Neuronal stem cell (in vitro differentiated cells): ENCODE measurements around the gene IDE.
A peak's percentile ranks its signal among the peaks of the same experiment; 100 is the strongest.

Source experiments
- DNase-seq: peaks from one replicate; pipeline ENCODE4 v3.0.0-alpha.2; 2013; ENCODE audit warnings: low spot score
- H2AFZ ChIP-seq: one replicate; pipeline ENCODE4 v1.6.1; 2013; ENCODE audit warnings: mild to moderate bottlenecking, low read length, inconsistent platforms
- H2AK5ac ChIP-seq: 2 replicates; pipeline ENCODE4 v1.6.1; 2013; ENCODE audit warnings: low read depth, mild to moderate bottlenecking, inconsistent platforms, low read length, moderate library complexity, mixed read lengths
- H2BK120ac ChIP-seq: 2 replicates; pipeline ENCODE4 v1.6.1; 2013; ENCODE audit warnings: low read depth, mild to moderate bottlenecking, inconsistent platforms, low read length, moderate library complexity, mixed read lengths
- H2BK12ac ChIP-seq: one replicate; pipeline ENCODE4 v1.6.1; 2013; ENCODE audit warnings: low read length, inconsistent platforms
- H2BK15ac ChIP-seq: 2 replicates; pipeline ENCODE4 v1.6.1; 2013; ENCODE audit warnings: mild to moderate bottlenecking, low read length, inconsistent platforms, mixed read lengths
- H2BK5ac ChIP-seq: one replicate; pipeline ENCODE4 v1.6.1; 2013; ENCODE audit warnings: inconsistent platforms, mild to moderate bottlenecking, low read length, moderate library complexity
- H3K14ac ChIP-seq: one replicate; pipeline ENCODE4 v1.6.1; 2013; ENCODE audit warnings: low read length, inconsistent platforms
- H3K18ac ChIP-seq: 2 replicates; pipeline ENCODE4 v1.6.1; 2013; ENCODE audit warnings: low read length, inconsistent platforms
- H3K23ac ChIP-seq: 2 replicates; pipeline ENCODE4 v1.6.1; 2013; ENCODE audit warnings: low read depth, mild to moderate bottlenecking, mixed read lengths, low read length, inconsistent platforms; ENCODE audit not compliant: poor library complexity
- H3K27ac ChIP-seq: replicated peaks from 3 replicates; pipeline ENCODE4 v1.5.1; 2013; ENCODE audit warnings: low read length, inconsistent platforms
- H3K27me3 ChIP-seq, 3 experiments: 2 replicates each; pipeline ENCODE4 v1.6.1; 2013; ENCODE audit warnings: low read length in 3 of 3, mild to moderate bottlenecking in 2 of 3, inconsistent platforms in 1 of 3, low read depth in 1 of 3, mixed read lengths in 1 of 3, moderate library complexity in 1 of 3; ENCODE audit not compliant: control insufficient read depth in 3 of 3, insufficient read depth in 3 of 3
- H3K36me3 ChIP-seq, 2 donors: replicated peaks in 1 of 2; 2 replicates each; pipeline ENCODE4 v1.6.1; 2013; ENCODE audit warnings: low read length in 2 of 2; ENCODE audit not compliant: control insufficient read depth in 2 of 2, insufficient read depth in 2 of 2
- H3K4ac ChIP-seq: 2 replicates; pipeline ENCODE4 v1.6.1; 2013; ENCODE audit warnings: inconsistent platforms, mild to moderate bottlenecking, low read length, moderate library complexity
- H3K4me1 ChIP-seq, 2 donors: 1 replicate in 1 of 2; 2 replicates in 1 of 2; pipeline ENCODE4 v1.6.1; 2013; ENCODE audit warnings: low read length in 2 of 2, low read depth in 1 of 2; ENCODE audit not compliant: control insufficient read depth in 2 of 2, insufficient read depth in 1 of 2
- H3K4me2 ChIP-seq: one replicate; pipeline ENCODE4 v1.6.1; 2013; ENCODE audit warnings: mild to moderate bottlenecking, low read length, inconsistent platforms; ENCODE audit not compliant: insufficient read depth, poor library complexity, severe bottlenecking
- H3K4me3 ChIP-seq, 2 donors: 2 replicates each; pipeline ENCODE4 v1.5.1; 2013; ENCODE audit warnings: low read length in 2 of 2, mild to moderate bottlenecking in 2 of 2, inconsistent platforms in 1 of 2, moderate library complexity in 1 of 2
- H3K79me1 ChIP-seq: one replicate; pipeline ENCODE4 v1.6.1; 2013; ENCODE audit warnings: low read depth, mild to moderate bottlenecking, inconsistent platforms, low read length, moderate library complexity
- H3K9ac ChIP-seq: one replicate; pipeline ENCODE4 v1.6.1; 2013; ENCODE audit warnings: mild to moderate bottlenecking, low read depth, low read length, inconsistent platforms; ENCODE audit not compliant: poor library complexity
- H3K9me3 ChIP-seq, 2 donors: replicated peaks in 1 of 2; 2 replicates each; pipeline versions ENCODE3 to v1.6.1; 2013; ENCODE audit warnings: low read length in 2 of 2, mild to moderate bottlenecking in 2 of 2, inconsistent platforms in 1 of 2, low read depth in 1 of 2, mixed read lengths in 1 of 2, moderate library complexity in 1 of 2; ENCODE audit not compliant: control insufficient read depth in 2 of 2, insufficient read depth in 1 of 2
- H4K8ac ChIP-seq: one replicate; pipeline ENCODE4 v1.6.1; 2013; ENCODE audit warnings: low read depth, mild to moderate bottlenecking, inconsistent platforms, low read length, moderate library complexity
- H4K91ac ChIP-seq: one replicate; pipeline ENCODE4 v1.6.1; 2013; ENCODE audit warnings: low read length, low read depth, mild to moderate bottlenecking, inconsistent platforms; ENCODE audit not compliant: poor library complexity
- WGBS, 2 donors: extraction: QIAGEN DNeasy Blood & Tissue Kit; methylation state at CpG; one replicate each; pipeline ENCODE4 v1.1.7; 2013; ENCODE audit warnings: missing lambda C conversion rate in 2 of 2, mixed read lengths in 1 of 2; ENCODE audit not compliant: insufficient read length in 2 of 2, insufficient replicate concordance in 1 of 2; ENCODE audit errors: extremely low coverage in 2 of 2; 5-methylcytosine and 5-hydroxymethylcytosine counted together

The IDE gene

GRCh38 chr10:92410501-92410900 is 163.4 kb downstream of the IDE start:
- no peak for DNase-seq
- Histone ChIP-seq H4K8ac (no peak overlapping the region), H3K4me2 (no peak overlapping the region), H3K18ac (no peak overlapping the region), H4K91ac (no peak overlapping the region), H2AFZ (no peak overlapping the region), H3K23ac (no peak overlapping the region), H2BK5ac (no peak overlapping the region), H3K14ac (no peak overlapping the region), H3K4ac (no peak overlapping the region), H3K9me3 (no peaks in the 10 kb centered on the region), H3K4me3 (no peak overlapping the region), H3K9ac (no peak overlapping the region), H3K27me3 (no peaks in the 10 kb centered on the region), H3K79me1 (no peaks in the 10 kb centered on the region), H3K36me3 (no peaks in the 10 kb centered on the region), H2AK5ac (no peak overlapping the region), H3K4me1 (peaks cover 0 to 2% of the 10 kb centered on the region in 2 donors), H2BK120ac (no peak overlapping the region), H2BK15ac (no peak overlapping the region), H3K27ac (no peak overlapping the region), H2BK12ac (no peak overlapping the region)
- WGBS, 2 donors, result no CpG with 5 or more reads among the region's 2 CpGs

- no peaks in the 10 kb centered on the region for H3K27me3 ChIP-seq
- no peak overlapping the region for H2AFZ ChIP-seq
- H4K8ac ChIP-seq, result no peak overlapping the region
- no peaks in the 10 kb centered on the region for H3K36me3 ChIP-seq
- H2BK5ac ChIP-seq, result no peak overlapping the region
- H3K9me3 ChIP-seq, result no peaks in the 10 kb centered on the region
- H4K91ac ChIP-seq, result no peak overlapping the region
- no peak overlapping the region for H3K14ac ChIP-seq
- no peak overlapping the region for H2AK5ac ChIP-seq
- H3K4me1 ChIP-seq, result peaks cover 0 to 5% of the 10 kb centered on the region in 2 donors
- H3K4ac ChIP-seq, result no peak overlapping the region
- no CpG with 5 or more reads among the region's 3 CpGs for WGBS, 2 donors
- no peak overlapping the region for H2BK120ac ChIP-seq
- H3K18ac ChIP-seq, result no peak overlapping the region
- no peak overlapping the region for H2BK12ac ChIP-seq
- H2BK15ac ChIP-seq, result no peak overlapping the region
- H3K27ac ChIP-seq, result no peak overlapping the region
- H3K4me3 ChIP-seq, result no peak overlapping the region
- no peak for DNase-seq
- H3K9ac ChIP-seq, result no peak overlapping the region
- no peaks in the 10 kb centered on the region for H3K79me1 ChIP-seq
- no peak overlapping the region for H3K4me2 ChIP-seq
- H3K23ac ChIP-seq, result no peak overlapping the region
These were observed 165.9 kb downstream of the IDE start for GRCh38 chr10:92408017-92408361.

- Histone ChIP-seq H4K91ac (no peak overlapping the region), H3K9me3 (no peaks in the 10 kb centered on the region), H4K8ac (no peak overlapping the region), H3K4me2 (no peak overlapping the region), H3K27ac (no peak overlapping the region), H3K4me3 (no peak overlapping the region), H2BK12ac (no peak overlapping the region), H2BK120ac (no peak overlapping the region), H3K79me1 (no peaks in the 10 kb centered on the region), H2BK15ac (no peak overlapping the region), H3K4me1 (peaks cover 0 to 5% of the 10 kb centered on the region in 2 donors), H3K9ac (no peak overlapping the region), H3K4ac (no peak overlapping the region), H2BK5ac (no peak overlapping the region), H2AK5ac (no peak overlapping the region), H3K23ac (no peak overlapping the region), H3K14ac (no peak overlapping the region), H3K27me3 (no peaks in the 10 kb centered on the region), H3K36me3 (no peaks in the 10 kb centered on the region), H2AFZ (no peak overlapping the region), H3K18ac (no peak overlapping the region)
- DNase-seq, result no peak
- no CpG with 5 or more reads among the region's 9 CpGs for WGBS, 2 donors
These were observed 166.4 kb downstream of the IDE start for GRCh38 chr10:92407305-92408016.

GRCh38 chr10:92405419-92405924 is 168.4 kb downstream of the IDE start:
- Histone ChIP-seq H2AK5ac (peak overlapping the region; percentile 18), H3K4ac (no peak overlapping the region), H2BK15ac (peak overlapping the region; percentile 7), H3K9ac (no peak overlapping the region), H3K79me1 (no peaks in the 10 kb centered on the region), H3K27me3 (no peaks in the 10 kb centered on the region), H3K23ac (peak overlapping the region; percentile 89), H3K4me3 (no peak overlapping the region), H3K14ac (no peak overlapping the region), H2AFZ (no peak overlapping the region), H3K27ac (no peak overlapping the region), H3K4me2 (no peak overlapping the region), H4K91ac (no peak overlapping the region), H4K8ac (no peak overlapping the region), H3K18ac (peak overlapping the region; percentile 80), H3K36me3 (no peaks in the 10 kb centered on the region), H2BK5ac (no peak overlapping the region), H2BK12ac (no peak overlapping the region), H2BK120ac (no peak overlapping the region), H3K4me1 (peaks cover 0 to 5% of the 10 kb centered on the region in 2 donors), H3K9me3 (no peaks in the 10 kb centered on the region)
- DNase-seq, result no peak
- WGBS, 2 donors, result no CpG with 5 or more reads among the region's 6 CpGs
